ENCODE measurements around the gene CCK.

CCK gene

DNA sequence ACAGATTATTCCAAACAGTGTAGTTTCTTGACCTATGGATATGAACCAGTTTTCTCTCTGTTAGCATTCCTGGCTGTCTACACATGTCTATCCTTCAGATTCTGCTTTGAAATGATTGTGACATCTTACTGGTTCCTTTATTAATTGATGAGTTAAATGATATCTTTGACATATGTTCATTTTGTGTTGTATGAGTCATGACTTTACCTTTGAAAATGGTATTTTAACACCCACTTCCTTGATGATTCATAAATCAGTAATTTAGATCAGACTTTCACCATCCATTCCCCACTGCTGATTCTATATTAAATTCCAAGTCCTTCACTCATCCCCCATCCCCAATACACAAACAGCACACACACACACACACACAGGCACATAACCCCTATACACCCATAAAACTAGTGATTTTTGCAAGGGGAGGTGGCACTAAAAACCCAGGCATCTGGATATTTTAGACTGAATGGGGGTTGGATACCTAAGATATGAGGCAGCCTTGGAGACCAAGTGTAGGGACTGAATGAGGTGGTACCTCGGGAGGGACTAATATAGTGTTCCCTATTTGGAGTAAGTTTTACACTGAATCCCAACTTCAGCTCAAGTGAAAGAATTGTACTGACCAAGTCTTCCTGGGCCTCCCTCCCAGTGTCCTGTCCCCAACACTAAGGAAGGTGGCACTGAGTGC is 9.7 kb downstream of the CCK start:
- TF ChIP-seq, protein P1, sequence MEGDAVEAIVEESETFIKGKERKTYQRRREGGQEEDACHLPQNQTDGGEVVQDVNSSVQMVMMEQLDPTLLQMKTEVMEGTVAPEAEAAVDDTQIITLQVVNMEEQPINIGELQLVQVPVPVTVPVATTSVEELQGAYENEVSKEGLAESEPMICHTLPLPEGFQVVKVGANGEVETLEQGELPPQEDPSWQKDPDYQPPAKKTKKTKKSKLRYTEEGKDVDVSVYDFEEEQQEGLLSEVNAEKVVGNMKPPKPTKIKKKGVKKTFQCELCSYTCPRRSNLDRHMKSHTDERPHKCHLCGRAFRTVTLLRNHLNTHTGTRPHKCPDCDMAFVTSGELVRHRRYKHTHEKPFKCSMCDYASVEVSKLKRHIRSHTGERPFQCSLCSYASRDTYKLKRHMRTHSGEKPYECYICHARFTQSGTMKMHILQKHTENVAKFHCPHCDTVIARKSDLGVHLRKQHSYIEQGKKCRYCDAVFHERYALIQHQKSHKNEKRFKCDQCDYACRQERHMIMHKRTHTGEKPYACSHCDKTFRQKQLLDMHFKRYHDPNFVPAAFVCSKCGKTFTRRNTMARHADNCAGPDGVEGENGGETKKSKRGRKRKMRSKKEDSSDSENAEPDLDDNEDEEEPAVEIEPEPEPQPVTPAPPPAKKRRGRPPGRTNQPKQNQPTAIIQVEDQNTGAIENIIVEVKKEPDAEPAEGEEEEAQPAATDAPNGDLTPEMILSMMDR (IDR thresholded peaks at IDR 0.05): no peak

DNA sequence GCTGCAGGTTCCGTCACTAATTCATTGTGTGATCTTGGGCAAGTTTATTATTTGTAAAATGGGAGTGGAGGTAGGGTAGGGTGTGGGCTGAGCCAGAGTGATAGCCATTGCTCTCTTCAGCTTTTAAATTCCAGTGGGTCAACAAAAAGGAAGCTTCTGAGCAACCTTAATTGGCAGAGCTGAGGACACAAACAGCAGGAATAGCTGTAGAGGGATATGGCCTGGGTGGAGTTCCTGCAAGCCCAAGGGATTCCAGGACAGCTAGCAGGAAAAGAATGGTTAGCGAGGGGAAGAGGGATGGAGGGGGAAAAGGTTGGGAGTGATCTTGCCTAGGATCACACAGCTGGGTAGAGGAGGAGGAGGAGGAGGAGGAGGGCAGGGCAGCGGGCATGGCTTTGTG is 11.4 kb downstream of the CCK start:
- TF ChIP-seq, protein P1 (IDR thresholded peaks at IDR 0.05): no peak

DNA sequence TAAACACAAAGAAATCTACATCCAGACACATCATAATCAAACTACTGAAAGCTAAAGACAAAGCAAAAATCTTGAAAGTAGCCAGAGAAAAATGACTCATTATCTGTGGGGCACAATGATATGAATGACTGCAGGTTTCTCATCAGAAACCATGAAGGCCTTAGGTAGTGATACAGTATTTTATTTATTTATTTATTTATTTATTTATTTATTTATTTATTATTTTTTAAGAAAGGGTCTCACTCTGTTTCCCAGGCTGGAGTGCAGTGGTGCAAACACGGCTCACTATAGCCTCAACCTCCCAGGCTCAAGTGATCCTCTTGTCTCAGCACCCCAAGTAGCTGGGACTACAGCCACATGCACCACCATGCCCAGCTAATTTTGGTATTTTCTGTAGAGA is 15.2 kb downstream of the CCK start:
- TF ChIP-seq, protein P1 (IDR thresholded peaks at IDR 0.05): no peak

DNA sequence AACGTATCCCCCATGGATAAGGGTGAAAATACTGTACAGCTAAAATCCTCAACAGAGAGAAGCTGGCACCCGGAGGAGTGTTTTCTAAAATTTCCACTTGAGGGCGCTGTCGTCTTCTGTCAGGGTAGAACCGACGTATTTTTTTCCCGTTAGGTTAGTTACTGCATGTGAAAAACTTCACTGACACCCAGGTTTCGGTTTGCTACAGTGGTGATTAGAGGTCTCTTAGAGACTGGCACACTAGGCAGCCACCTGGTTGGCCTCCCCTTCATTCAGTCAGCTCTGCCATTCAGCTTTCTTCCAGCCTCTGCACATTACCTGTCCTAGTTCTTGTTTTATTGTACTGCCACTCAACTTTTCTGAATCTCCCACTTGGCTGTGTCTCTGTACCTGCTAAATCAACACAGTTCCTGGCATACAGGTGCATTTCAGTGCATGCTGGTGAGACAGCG is 18.4 kb downstream of the CCK start:
- TF ChIP-seq, protein P1 (IDR thresholded peaks at IDR 0.05): peak; percentile 84

DNA sequence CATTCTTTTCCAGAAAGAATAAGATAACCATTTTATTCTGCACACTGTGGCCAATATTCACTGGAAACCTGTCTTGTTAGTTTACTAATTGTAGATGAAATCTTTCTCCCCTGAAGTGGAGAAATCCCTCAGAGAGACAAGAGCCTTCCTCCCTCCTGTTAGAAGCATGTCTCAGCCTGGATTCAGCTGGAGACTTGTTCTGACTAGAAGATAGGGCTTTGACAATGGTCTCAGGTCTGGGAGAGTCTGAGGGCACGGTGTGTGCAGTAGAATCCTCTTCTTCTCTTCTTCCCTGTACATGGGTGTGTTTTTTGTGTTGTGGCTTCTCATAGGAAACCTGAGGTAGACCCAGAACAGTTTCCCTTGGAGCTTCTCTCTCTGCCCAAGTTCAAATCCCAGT is 19.9 kb downstream of the CCK start:
- TF ChIP-seq, protein P1 (IDR thresholded peaks at IDR 0.05): no peak

DNA sequence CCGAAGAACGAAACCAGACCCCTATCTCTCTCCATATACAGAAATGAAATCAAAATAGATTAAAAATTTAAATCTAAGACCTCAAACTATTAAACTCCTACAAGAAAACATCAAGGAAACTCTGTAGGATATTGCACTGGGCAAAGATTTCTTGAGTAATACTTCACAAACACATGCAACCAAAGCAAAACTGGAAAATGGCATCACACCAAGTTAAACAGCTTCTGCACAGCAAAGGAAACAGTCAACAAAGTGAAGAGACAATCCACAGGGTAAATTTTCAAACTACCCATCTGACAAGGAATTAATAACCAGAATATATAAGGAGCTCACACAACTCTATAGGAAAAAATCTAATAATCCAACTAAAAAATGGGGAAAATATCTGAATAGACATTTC is 29.4 kb downstream of the CCK start:
- TF ChIP-seq, protein P1 (IDR thresholded peaks at IDR 0.05): no peak

DNA sequence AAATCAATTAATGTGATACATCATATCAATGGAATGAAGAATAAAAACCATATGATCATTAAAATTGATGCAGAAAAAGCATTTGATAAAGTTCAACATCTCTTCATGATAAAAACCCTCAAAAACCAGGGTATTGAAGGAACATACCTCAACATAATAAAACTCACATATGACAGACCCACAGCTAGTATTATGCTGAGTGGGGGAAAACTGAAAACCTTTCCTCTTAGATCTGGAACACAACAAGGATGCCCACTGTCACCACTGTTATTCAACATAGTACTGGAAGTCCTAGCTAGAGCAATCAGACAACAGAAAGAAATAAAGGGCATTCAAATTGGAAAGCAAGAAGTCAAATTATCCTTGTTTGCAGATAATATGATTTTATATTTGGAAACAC is 30.5 kb downstream of the CCK start:
- TF ChIP-seq, protein P1 (IDR thresholded peaks at IDR 0.05): no peak

DNA sequence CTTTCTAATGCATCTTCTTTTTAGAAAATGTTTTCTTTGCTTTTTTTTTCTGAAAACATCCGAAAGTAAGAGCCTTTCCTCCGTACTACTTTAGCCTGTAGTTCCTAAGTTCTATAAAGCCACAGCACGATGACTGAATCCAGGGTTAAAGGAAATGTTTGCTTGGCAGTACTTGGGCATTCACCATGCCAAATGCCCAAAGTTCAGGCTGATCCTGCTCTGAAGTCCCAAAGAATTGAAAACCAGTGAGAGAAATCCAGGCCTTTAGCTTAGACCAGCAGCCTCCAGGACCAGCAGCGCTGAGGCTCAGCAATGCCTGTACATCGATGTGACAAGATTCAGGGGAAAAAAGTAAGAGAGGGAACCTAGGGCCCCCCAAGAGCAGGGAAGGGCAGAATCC is 35.1 kb downstream of the CCK start:
- TF ChIP-seq, protein P1 (IDR thresholded peaks at IDR 0.05): no peak
